HG02623 (cell line): ENCODE data around the gene EIF4E1B.
A peak's percentile ranks its signal among the peaks of the same experiment; 100 is the strongest.
"Not testable (repeated sequence)": the region's sequence is repeated elsewhere in the genome, so short reads cannot be mapped to it uniquely, and the experiment has no call there.

Source experiments
- ATAC-seq: cut with Tn5 transposase; IDR thresholded peaks from one replicate; pipeline ENCODE4 v1.9.1; 2021; ENCODE audit warnings: moderate library complexity; ENCODE audit not compliant: unreplicated experiment

EIF4E1B gene, protein sequence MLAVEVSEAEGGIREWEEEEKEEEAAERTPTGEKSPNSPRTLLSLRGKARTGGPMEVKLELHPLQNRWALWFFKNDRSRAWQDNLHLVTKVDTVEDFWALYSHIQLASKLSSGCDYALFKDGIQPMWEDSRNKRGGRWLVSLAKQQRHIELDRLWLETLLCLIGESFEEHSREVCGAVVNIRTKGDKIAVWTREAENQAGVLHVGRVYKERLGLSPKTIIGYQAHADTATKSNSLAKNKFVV

GRCh38 chr5:176629853-176630680, at the start of gene EIF4E1B, which contains the start of gene SNCB:
Gene EIF4E1B (plus strand): TSS chr5:176630675. CDS start chr5:176642788, 12,113 bp downstream.
Gene SNCB (minus strand): TSS chr5:176630534. CDS start chr5:176629654, 880 bp downstream.
- peak; percentile 50 for ATAC-seq

GRCh38 chr5:176581361-176581760, 49.1 kb upstream of the EIF4E1B start:
- ATAC-seq: no peak

DNA sequence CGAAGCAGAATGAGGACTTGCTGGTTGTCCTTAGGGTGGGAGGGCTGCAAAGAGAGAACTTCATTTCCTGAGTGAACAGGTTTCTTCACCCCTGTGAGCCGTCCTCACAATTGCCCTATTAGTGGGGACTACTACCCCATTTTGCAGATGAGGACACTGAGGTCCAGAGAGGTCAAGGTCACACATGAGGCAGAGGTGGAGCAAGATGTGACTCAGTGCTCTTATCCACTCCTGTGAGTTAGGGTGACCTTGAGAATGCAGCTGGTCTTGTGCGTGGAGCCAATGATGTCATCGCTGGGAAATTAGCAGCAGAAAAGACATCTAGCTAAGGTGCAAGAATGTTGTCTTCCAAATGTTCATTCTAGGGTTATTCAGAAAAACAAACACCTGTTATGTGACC, 47.4 kb upstream of the EIF4E1B start:
- no peak for ATAC-seq

DNA sequence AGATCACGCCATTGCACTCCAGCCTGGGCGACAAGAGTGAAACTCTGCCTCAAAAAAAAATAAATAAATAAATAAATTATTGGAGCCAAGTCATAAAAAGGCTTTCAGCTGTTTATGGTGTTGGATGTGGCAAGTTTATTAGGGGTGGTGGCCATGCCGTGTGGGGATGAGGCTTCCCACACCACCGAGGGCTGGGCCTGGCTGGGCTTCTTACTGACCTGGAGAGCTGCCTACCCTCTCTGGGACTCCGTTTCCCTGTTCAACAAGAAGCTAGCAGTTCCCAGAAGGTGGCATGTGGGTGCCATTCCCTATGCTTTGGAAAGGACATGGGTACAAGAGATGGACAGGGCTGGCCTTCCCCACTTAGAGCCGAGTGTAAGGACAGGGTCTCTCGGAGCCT, 43.1 kb upstream of the EIF4E1B start:
- ATAC-seq: no peak

DNA sequence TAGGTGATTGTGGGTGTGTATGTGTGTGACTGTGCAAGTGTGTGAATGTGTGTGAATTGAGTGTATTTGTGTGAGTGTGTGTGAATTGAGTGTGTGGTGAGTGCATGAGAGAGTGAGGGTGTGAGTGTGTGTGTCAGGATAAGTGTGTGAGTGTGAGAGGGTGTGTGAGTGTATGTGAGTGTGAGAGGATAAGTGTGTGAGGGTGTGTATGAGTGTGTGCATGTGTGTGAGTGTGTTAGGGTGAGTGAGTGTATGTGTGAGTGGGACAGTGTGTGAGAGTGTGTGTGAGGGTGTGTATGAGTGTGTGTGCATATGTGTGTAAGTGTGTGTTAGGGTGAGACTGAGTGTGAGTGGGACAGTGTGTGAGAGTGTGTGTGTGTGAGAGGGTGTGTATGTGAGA, 42.2 kb upstream of the EIF4E1B start:
- no peak for ATAC-seq

DNA sequence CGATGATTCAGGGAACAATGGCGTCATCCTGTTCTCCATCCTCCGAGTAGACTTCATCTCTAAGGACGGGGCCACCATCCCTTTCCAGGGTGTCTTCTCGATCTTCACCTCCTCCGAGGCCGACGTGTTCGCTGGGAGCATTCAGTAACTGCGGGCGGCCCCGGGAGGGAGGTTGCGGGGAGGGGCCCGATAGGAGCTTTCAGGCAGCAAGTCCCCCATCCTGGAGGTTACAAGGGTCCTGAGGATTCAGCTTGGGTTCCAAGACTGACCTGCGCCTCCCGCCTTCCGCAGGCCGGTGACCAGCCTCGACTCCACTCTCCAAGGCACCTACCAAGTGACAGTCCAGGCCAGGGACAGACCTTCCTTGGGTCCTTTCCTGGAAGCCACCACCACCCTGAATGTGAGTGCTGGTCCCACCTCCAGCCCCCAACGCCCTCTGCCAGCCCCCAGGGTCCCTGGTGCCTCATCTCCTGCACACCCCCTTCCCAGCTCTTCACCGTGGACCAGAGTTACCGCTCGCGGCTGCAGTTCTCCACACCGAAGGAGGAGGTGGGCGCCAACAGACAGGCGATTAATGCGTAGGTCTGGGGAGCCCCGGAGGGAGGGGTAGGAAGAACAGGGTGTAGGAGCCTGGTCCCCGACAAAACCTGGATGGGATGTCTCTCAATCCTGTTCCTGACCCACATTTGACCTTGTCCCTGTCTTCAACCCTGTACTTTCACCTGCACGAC, 41.3 kb upstream of the EIF4E1B start:
- ATAC-seq: no peak

- no peak for ATAC-seq
These were observed 40.3 kb upstream of the EIF4E1B start for GRCh38 chr5:176590035-176590717.

GRCh38 chr5:176591667-176592066, 38.8 kb upstream of the EIF4E1B start:
- not testable (repeated sequence) for ATAC-seq

DNA sequence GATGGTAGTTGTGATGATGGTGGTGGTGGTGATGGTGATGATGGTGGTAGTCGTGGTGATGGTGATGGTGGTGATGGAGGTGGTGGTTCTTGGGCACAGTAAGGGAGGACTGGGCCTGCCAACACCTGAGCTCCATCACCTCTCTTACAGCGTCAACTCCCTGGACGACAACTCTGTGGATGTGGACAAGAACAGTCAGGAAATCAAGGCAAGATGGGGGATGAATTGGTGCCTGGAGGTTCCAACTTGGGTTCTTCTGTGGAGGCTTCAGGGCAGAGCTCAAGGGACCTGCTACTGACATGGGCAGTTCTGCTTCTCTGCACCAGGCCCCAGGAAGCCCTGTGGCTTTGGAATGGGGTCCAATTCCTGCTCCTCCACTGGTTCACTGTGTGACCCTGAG, 37.9 kb upstream of the EIF4E1B start:
- no peak for ATAC-seq

GRCh38 chr5:176593273-176593869, 37.1 kb upstream of the EIF4E1B start:
- no peak for ATAC-seq

DNA sequence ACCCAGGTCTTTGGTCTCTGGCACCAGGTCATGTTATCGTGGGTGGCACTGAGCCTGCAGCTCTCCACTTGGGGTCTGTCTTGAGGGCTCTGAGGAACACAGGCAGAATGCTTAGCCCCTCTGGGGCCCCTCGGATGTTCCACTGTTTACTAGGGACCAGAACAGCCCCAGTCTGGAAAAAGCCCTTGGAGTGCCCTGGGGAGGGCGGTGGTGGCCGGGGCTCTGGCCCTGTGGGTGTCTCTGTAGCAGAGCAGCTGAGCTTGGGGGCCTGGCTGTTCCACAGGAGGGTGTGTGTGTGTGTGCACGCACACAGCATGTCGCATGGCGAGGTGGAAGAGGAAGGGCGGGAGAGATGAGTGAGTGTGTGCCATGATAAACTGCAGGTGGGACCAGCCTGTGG, 35.9 kb upstream of the EIF4E1B start:
- no peak for ATAC-seq

- no peak for ATAC-seq
These were observed 35.0 kb upstream of the EIF4E1B start for GRCh38 chr5:176595386-176595943.

GRCh38 chr5:176596069-176596644, 34.3 kb upstream of the EIF4E1B start:
- no peak for ATAC-seq

DNA sequence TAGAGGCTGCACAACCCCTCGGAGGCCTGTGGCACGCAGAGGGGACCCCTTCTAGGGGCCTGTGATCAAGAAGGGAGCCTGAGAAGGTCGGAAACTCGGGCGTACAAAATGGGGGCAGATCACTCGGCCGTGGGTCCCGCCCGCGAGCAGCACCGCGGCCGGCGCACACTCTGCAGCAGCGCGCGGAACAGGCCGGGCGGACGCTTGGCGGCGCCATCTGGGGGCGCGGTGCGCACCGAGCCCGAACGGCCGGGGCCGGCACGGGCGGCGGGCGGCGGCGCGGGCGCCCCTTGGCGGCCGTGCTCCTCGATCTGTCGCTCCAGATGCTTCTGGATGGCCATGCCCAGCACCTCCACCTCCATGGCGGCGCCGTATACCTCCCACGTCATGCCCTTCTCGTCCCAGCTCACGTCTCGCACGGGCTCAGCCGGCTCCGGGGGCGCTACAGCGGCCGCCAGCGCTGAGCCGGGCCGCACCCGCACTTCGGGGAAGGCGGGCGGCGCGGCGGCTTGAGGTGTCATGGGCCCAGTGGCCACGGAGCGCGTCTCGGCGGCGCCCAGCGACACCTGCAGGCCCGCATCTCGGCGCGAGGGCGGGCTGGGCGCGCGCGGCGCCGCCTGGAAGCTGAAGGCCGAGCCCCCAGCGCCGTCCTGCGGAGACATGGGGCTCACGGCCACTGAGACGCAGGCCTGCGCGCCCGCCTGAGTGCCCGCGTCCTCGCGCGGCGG, 33.6 kb upstream of the EIF4E1B start:
- ATAC-seq: no peak

DNA sequence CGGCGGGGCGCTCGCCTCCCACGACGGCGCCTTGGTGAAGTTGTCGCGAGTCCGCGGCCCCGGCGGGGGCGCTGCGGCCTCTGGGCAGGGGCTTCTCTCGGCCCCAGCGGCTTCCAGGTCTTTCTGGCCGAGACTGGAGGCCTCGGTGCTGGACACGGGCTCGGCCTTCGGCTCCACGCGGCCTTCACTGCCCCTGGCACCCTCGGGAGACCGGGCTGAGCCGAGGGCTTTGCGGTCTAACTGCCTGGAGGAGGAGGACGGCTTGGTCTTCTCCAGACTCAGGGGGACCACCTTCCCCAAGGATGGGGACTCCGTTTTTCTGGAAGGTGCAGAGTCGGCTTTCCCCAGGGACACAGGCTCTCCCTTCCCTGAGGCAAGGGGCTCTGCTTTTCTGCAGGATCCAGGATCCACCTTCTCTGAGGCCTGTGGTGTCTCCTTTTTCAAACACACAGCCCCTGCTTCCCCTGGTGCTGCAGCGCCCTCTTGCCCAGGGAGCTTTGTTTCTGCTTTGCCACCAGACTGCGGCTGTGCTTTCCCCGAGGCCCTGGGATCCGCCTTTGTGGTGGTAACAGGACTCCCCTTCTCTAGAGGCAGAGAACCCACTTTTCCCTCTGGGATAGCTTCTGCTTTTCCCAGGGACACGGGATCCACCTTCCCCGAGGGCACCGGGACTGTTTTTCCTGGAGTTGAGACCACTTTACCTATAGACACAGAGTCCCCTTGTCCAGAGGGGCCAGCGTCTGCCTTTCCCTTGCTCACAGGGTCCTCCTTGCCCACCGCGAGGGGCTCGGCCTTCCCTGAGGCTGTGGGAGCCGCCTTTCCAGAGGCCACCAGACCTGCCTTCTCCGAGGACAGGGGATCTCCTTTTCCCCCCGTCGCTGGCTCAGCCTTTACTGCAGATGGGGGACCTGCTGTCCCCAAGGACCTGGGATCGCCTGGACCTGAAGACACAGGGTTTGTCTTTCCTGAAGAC, 32.8 kb upstream of the EIF4E1B start:
- no peak for ATAC-seq

DNA sequence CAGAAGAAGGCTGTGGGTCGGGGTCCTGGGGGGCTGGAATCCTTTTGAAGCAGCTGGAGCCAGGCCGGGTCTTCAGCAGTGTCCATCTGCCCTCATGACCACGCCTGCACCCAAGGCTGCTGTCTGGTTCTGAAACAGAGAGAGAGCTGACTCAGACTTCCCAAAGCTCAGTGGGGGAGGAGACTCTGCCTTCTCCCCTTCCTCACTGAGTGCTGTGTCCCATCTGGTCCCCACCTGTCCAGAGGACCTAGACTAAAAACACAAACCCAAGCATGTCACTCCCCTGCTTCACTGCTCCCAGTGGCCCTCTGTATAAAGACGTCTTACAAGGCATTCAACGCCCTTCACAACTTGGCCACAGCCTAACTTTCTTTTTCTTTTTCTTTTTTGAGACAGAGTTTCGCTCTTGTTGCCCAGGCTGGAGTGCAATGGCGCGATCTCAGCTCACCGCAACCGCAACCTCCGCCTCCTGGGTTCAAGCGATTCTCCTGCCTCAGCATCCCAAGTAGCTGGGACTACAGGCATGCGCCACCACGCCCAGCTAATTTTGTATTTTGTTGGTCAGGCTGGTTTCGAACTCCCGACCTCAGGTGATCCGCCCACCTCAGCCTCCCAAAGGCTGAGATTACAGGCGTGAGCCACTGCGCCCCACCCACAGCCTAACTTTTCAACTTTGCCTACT, 30.6 kb upstream of the EIF4E1B start:
- not testable (repeated sequence) for ATAC-seq

DNA sequence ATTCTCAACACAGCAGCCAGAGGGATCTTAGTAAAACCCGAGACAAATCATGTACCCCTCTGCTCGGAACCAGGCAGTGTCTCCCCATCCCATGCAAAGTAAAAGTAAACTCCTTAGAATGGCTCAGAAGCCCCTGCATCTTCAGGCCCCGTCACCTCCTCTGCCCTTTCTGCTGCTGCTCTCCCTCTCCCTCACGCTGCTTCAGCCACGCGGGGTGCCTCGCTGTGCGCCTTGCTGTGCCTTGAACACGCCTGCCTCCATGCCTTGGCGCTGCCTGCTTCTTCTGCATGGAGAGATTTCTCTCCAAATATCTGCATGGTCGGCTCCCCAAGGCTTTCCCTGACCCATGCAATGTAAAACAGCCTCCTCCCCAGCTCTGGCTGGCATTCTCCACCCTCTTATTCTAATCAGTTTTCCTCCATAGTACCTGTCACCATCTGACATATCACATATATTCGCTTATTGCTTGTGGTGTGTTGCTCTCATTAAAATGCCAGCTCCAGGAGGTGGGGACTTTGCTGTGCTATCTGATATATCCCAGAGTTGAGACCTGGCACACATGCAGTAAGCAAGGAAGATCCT, 28.5 kb upstream of the EIF4E1B start:
- ATAC-seq: no peak
